HL-60 (cell line): ENCODE results near the gene CNTNAP5.

ENCODE experiments used
- GABPA ChIP-seq: IDR thresholded peaks from 2 replicates; pipeline ENCODE4 v1.6.1; 2012; ENCODE audit warnings: low read depth
- POLR2AphosphoS5 ChIP-seq: IDR thresholded peaks from 2 replicates; pipeline ENCODE4 v1.6.1; 2012; ENCODE audit warnings: low read depth
- SPI1 ChIP-seq: IDR thresholded peaks from 2 replicates; pipeline ENCODE4 v1.6.1; 2012; ENCODE audit warnings: low read depth, mild to moderate bottlenecking, borderline replicate concordance
- TF ChIP-seq, protein P1 (sequence below): IDR thresholded peaks from one replicate; pipeline ENCODE4 v1.5.1; 2011; ENCODE audit warnings: low read length, control low read depth, inconsistent platforms; ENCODE audit not compliant: insufficient read depth
- TF ChIP-seq, protein P2 (sequence below): IDR thresholded peaks from 2 replicates; pipeline ENCODE4 v1.6.1; 2012; ENCODE audit warnings: low read depth; ENCODE audit not compliant: insufficient replicate concordance

DNA sequence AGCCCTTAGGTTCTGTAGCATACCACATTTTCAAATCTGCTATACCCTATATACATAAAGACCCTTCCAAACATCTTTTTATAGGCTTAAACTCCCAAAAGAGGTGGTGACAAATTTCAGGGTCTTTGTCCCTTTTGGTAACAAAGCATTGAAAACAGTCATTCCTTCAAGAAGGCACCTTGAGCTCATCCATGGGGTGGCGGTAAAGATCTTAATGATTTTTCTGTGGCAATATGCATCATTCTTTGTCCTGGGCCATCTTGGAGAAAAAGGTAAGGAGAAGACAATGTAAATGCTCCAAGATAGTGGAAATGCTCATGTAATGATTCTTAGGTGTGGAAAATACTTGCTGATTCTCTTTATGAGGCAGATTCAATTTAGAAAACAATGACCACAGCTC, 890.5 kb downstream of the CNTNAP5 start:
- TF ChIP-seq, protein P1, sequence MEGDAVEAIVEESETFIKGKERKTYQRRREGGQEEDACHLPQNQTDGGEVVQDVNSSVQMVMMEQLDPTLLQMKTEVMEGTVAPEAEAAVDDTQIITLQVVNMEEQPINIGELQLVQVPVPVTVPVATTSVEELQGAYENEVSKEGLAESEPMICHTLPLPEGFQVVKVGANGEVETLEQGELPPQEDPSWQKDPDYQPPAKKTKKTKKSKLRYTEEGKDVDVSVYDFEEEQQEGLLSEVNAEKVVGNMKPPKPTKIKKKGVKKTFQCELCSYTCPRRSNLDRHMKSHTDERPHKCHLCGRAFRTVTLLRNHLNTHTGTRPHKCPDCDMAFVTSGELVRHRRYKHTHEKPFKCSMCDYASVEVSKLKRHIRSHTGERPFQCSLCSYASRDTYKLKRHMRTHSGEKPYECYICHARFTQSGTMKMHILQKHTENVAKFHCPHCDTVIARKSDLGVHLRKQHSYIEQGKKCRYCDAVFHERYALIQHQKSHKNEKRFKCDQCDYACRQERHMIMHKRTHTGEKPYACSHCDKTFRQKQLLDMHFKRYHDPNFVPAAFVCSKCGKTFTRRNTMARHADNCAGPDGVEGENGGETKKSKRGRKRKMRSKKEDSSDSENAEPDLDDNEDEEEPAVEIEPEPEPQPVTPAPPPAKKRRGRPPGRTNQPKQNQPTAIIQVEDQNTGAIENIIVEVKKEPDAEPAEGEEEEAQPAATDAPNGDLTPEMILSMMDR, result no peak
- no peak for TF ChIP-seq POLR2AphosphoS5
- TF ChIP-seq, protein P2, sequence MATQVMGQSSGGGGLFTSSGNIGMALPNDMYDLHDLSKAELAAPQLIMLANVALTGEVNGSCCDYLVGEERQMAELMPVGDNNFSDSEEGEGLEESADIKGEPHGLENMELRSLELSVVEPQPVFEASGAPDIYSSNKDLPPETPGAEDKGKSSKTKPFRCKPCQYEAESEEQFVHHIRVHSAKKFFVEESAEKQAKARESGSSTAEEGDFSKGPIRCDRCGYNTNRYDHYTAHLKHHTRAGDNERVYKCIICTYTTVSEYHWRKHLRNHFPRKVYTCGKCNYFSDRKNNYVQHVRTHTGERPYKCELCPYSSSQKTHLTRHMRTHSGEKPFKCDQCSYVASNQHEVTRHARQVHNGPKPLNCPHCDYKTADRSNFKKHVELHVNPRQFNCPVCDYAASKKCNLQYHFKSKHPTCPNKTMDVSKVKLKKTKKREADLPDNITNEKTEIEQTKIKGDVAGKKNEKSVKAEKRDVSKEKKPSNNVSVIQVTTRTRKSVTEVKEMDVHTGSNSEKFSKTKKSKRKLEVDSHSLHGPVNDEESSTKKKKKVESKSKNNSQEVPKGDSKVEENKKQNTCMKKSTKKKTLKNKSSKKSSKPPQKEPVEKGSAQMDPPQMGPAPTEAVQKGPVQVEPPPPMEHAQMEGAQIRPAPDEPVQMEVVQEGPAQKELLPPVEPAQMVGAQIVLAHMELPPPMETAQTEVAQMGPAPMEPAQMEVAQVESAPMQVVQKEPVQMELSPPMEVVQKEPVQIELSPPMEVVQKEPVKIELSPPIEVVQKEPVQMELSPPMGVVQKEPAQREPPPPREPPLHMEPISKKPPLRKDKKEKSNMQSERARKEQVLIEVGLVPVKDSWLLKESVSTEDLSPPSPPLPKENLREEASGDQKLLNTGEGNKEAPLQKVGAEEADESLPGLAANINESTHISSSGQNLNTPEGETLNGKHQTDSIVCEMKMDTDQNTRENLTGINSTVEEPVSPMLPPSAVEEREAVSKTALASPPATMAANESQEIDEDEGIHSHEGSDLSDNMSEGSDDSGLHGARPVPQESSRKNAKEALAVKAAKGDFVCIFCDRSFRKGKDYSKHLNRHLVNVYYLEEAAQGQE, result no peak
- no peak for TF ChIP-seq GABPA
- TF ChIP-seq SPI1, result no peak
